Stomach smooth muscle (tissue), 2 donors: ENCODE measurements around the gene CSPG4.
"Not testable (repeated sequence)": the region's sequence is repeated elsewhere in the genome, so short reads cannot be mapped to it uniquely, and the experiment has no call there.

Experiments
- H3K27ac ChIP-seq: one replicate; pipeline ENCODE4 v1.7.0; 2013; ENCODE audit warnings: mild to moderate bottlenecking, low read length, inconsistent platforms
- H3K27me3 ChIP-seq, 2 donors: one replicate each; pipeline ENCODE4 v1.7.0; 2013; ENCODE audit warnings: low read length in 2 of 2; ENCODE audit not compliant: insufficient read depth in 2 of 2, control insufficient read depth in 1 of 2
- H3K36me3 ChIP-seq, 2 donors: one replicate each; pipeline ENCODE4 v1.7.0; 2013; ENCODE audit warnings: low read length in 2 of 2; ENCODE audit not compliant: control insufficient read depth in 2 of 2, insufficient read depth in 2 of 2
- H3K4me1 ChIP-seq: one replicate; pipeline ENCODE4 v1.7.0; 2013; ENCODE audit warnings: low read length; ENCODE audit not compliant: control insufficient read depth, insufficient read depth
- H3K4me3 ChIP-seq, 2 donors: one replicate each; pipeline ENCODE4 v1.7.0; 2013; ENCODE audit warnings: low read length in 2 of 2
- H3K9ac ChIP-seq, 2 donors: one replicate each; pipeline ENCODE4 v1.7.0; 2013; ENCODE audit warnings: low read length in 2 of 2, mild to moderate bottlenecking in 1 of 2
- H3K9me3 ChIP-seq, 2 donors: one replicate each; pipeline ENCODE4 v1.7.0; 2013; ENCODE audit warnings: low read length in 2 of 2; ENCODE audit not compliant: control insufficient read depth in 2 of 2
- donor health status: healthy.
- donor health status: Pancreatic carcinoma.

The CSPG4 gene

DNA sequence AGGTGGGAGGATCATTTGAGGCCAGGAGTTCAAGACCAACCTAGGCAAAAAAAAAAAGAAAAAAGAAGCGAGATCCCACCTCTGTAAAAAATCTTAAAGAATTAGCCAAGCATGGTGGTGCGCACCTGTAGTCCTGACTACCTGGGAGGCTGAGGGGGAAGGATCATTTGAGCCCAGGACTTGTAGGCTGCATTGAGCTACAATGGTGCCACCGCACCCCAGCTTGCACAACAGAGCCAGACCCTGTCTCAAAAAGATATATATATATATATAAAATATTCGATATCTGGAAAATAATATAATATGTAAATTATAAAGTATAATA is 71.5 kb downstream of the CSPG4 start:
- Histone ChIP-seq H3K27me3 (no peaks in the 10 kb centered on the region), H3K4me3 (peak overlapping the region in 1 of 2 donors; percentile 99), H3K9me3 (no peaks in the 10 kb centered on the region), H3K4me1 (peaks cover 37% of the 10 kb centered on the region), H3K27ac (peak overlapping the region; percentile 86), H3K9ac (no peak overlapping the region), H3K36me3 (no peaks in the 10 kb centered on the region)

DNA sequence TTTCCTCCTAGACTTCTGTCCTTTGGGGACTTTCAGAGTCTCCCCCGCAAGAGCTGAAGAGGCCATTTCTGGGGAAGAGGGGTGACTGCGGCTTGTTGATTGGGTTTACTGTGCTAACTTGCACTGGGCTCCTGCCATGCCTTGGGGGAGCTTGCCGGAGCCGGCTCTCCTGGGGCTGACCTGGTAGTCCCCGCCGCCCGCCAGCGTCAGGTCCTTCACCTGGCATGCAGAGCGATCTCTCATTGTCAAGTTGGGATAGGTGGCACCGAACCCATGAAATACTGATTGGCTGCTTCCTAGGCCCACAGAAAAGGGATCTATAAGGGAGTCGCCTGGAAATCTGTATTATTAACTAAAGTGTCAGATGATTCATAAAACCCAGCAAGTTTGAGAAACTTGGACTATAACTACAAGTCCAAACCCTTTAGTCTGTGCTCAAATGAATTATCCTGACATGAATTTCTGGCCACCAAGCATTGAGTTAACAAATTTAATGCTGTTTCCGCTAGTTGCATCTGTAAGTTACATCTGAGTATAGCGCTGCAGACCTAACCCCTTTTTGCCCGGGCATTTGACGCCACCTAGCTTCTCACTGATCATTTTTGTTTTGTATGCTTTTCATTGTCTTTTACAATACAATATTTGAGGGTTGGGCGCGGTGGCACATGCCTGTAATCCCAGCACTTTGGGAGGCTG is 72.0 kb downstream of the CSPG4 start:
- H3K27ac ChIP-seq: peak overlapping the region; percentile 86
- no peaks in the 10 kb centered on the region for H3K27me3 ChIP-seq
- H3K4me1 ChIP-seq: peaks cover 34% of the 10 kb centered on the region
- H3K4me3 ChIP-seq: peak overlapping the region; percentile 99
- H3K36me3 ChIP-seq: no peaks in the 10 kb centered on the region
- H3K9ac ChIP-seq: peak overlapping the region; percentile 85 to 93
- no peaks in the 10 kb centered on the region for H3K9me3 ChIP-seq

DNA sequence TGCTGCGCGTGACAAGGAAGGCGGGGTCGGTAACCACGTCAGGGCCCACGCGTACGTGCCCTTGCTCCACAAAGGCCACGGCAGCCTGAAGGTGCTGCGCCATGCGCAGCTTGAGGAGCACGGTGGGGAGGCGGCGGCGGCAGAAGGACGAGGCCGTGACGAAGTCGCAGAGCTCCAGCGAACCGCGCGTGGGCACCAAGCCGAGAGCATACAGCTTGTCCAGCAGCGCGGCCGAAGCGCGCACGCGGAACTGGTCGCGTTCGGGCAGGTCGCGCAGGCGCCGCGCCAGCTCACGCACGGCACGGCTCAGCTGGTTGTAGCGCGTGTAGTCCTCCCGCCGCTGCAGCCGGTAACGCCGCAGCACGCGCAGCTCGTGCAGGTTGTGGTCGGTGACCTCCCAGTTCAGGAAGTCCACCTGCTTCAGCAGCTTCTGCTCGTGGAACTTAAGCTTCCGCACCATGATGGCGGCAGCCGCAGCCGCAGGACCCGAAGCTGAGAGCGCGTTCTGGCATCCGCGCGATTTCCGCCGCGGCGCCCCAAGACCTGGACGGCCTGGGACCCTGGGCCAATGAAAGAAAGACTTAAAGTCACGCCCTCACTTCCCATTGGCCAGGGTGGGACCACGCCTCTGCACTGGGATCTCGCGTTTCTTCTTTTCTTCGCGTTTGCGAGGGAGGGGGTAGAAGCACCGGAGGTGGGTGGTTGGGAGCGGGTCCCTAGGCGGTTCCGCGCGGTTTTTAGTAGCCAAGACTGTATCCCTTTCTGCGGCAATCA is 72.8 kb downstream of the CSPG4 start, which contains the start of gene IMP3:
IMP3 (minus strand) TSS at position 516 of the 774 bp plus-strand sequence; CDS start at position 460, 56 bp downstream.
- Histone ChIP-seq H3K4me1 (peaks cover 34% of the 10 kb centered on the region), H3K9ac (peak within 1 kb of the TSS; percentile 85 to 93), H3K27ac (peak within 1 kb of the TSS; percentile 86), H3K9me3 (no peaks in the 10 kb centered on the region), H3K27me3 (no peaks in the 10 kb centered on the region), H3K4me3 (peak within 1 kb of the TSS; percentile 99), H3K36me3 (no peaks in the 10 kb centered on the region)

DNA sequence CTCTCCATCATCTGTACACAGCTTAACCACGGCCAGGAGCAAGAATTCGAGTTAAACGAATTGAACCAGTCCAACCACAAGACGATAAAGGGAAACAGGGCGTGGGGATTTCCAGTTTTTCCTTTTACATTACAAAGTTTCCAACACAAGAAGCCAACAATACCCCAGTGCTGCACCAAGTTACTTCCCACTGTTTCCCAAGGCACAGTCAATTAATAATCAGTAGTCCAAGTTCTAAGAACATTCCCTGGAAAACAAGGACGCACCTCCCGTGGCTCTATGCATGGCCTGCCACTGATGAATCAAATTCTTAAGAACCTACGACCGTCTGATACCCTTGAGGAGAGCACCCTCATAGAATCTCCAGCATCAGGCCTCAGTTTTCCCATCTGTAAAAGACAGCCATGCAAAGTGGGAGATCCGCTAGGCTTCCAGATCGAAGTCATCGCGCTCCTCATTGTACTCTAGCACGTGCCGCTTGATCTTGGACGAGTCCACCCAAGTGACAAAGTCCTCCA is 73.4 kb downstream of the CSPG4 start:
- H3K4me1 ChIP-seq: peaks cover 34% of the 10 kb centered on the region
- H3K9ac ChIP-seq: peak overlapping the region; percentile 82 to 85
- no peaks in the 10 kb centered on the region for H3K36me3 ChIP-seq
- peak overlapping the region; percentile 99 for H3K4me3 ChIP-seq
- H3K27me3 ChIP-seq: no peaks in the 10 kb centered on the region
- peak overlapping the region; percentile 86 for H3K27ac ChIP-seq
- no peaks in the 10 kb centered on the region for H3K9me3 ChIP-seq

DNA sequence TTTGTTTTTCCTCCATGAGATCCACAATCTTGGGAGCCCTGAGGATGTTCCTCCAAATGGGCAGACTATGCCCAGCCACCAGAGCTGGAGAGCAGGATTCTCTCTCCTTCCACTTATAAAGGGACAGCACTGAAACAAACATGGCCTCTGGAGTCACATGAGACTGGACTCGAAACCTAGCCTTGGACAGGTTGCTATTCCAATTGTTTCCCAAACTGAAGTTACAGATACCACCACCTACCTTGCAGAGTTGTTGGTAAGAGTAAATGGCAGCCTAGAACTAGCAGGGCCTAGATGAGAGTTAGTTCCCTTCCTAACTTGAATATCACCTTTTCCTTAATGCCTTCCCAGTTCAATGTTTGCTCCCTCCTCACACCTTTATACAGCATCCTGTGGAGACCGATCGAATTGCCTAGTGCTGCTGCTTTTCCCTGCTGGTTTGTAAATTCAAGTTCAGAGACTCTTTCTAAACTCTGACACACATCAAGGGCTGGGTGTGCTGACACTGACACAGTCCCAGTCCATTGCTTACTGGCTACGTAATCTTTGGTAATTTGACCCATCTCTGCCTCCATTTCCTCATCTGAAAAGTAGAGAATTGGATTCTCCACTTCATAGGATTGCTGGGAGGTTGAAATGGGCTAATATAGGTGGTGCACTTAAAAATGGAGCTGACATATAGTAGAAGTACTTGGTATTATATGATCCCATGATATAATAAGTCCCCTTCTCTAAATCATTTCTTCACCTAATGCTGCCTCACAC is 75.2 kb downstream of the CSPG4 start:
- no peaks in the 10 kb centered on the region for H3K36me3 ChIP-seq
- H3K27me3 ChIP-seq: no peaks in the 10 kb centered on the region
- H3K9me3 ChIP-seq: no peaks in the 10 kb centered on the region
- H3K9ac ChIP-seq: peak overlapping the region; percentile 41 to 42
- H3K4me3 ChIP-seq: peak overlapping the region in 1 of 2 donors; percentile 1
- peak overlapping the region; percentile 86 for H3K27ac ChIP-seq
- H3K4me1 ChIP-seq: peaks cover 34% of the 10 kb centered on the region

DNA sequence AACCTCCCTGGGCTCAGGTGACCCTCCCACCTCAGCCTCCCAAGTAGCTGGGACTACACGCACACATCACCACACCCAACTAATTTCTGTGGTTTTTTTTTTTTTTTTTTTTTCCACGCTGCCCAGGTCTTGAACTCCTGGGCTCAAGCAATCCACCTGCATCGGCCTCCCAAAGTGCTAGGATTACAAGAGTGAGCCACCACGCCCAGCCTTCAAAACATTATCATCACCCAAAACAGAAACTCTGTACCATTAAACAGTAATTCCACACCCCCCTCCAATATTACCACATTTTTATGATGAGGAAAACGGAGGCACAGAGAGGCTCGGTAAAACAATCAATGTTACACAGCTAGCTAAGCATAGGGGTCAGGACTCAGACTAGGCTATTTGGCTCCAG is 76.6 kb downstream of the CSPG4 start:
- H3K9me3 ChIP-seq: no peaks in the 10 kb centered on the region
- H3K27me3 ChIP-seq: no peaks in the 10 kb centered on the region
- H3K4me1 ChIP-seq: peaks cover 34% of the 10 kb centered on the region
- no peak overlapping the region for H3K27ac ChIP-seq
- no peak overlapping the region for H3K9ac ChIP-seq
- no peak overlapping the region for H3K4me3 ChIP-seq
- no peaks in the 10 kb centered on the region for H3K36me3 ChIP-seq

DNA sequence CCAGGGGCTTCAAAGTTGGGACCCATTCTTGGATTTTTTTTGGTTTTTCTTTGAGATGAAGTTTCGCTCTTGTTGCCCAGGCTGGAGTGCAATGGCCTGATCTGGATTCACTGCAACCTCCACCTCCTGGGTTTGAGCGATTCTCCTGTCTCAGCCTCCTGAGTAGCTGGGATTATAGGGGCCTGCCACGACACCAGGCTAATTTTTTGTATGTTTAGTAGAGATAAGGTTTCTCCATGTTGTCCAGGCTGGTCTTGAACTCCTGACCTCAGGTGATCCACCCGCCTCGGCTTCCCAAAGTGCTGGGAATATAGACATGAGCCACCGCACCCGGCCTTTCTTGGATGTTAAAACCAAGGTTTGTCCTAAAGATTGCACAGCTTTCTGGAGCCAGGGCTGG is 78.7 kb downstream of the CSPG4 start:
- H3K36me3 ChIP-seq, H3K9ac ChIP-seq, H3K27me3 ChIP-seq, H3K9me3 ChIP-seq, H3K27ac ChIP-seq, H3K4me3 ChIP-seq: not testable (repeated sequence)
- peaks cover 20% of the 10 kb centered on the region for H3K4me1 ChIP-seq

DNA sequence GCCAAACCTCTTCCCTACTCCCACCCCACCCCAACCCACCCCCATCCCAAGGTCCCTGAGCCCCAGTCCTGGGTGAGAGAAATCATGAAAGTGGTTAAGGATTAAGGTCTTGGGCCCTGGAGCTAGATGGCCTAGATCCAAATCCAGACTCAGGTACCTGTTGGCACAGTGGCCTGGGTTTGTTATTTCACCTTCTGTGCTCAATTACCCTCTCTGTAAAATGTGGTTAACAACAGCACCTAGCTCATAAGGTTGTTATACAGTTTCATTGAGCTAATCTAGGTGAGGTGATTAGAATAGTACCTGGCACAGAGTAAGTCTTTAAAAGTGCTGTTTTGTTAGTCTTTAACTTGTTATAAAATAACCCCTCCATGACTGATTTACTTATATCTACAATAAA is 80.7 kb downstream of the CSPG4 start:
- H3K9ac ChIP-seq: no peak overlapping the region
- H3K4me3 ChIP-seq: no peak overlapping the region
- H3K36me3 ChIP-seq: no peaks in the 10 kb centered on the region
- no peak overlapping the region for H3K27ac ChIP-seq
- H3K27me3 ChIP-seq: no peaks in the 10 kb centered on the region
- H3K4me1 ChIP-seq: peaks cover under 1% of the 10 kb centered on the region
- no peaks in the 10 kb centered on the region for H3K9me3 ChIP-seq

DNA sequence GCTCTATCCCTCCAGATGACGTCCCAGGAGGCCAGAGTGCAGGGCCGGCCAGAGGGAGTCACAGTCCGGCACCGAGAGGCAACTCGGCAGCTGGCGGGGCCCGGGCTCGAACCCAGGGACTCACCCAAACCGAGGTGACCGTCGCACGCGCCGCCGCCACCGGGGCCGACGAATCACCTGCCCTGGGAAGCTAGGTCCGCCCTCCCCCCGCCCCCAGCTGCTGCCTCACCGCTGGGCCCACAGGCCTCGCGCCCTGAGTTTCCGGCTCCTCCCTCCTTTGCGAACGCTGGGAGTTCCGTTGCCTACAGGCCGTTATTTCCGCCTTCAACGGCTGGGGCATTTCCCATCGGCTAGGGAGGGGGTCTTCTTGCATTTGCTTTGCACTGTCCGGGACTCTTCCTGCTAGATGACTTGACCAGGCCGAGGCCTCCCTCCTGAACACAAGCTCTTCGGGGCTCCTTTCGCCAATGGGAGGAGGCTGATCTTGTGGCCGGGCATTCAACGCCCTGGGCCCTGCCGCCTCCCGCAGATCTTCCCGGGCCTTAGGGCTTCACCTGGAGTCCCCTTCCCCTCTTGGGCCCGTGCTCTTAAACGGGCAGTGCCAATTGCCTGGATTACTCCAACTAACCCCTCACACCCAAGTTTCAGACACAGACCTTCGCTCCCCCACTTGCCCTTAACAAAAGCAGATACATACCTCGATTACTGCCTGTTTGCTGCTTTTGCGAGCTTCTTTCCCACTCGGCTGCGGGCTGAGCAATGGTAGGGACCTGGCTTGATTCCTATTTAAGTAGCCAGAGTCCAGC is 86.9 kb downstream of the CSPG4 start, which contains the start of gene SNUPN:
SNUPN (minus strand) TSS at position 184 of the 806 bp plus-strand sequence. CDS start 4,674 bp downstream, outside the sequence.
- Histone ChIP-seq H3K9me3 (no peaks in the 10 kb centered on the region), H3K4me1 (peaks cover 6% of the 10 kb centered on the region), H3K36me3 (no peaks in the 10 kb centered on the region), H3K27me3 (no peaks in the 10 kb centered on the region), H3K27ac (peak within 1 kb of the TSS; percentile 95), H3K4me3 (peak within 1 kb of the TSS; percentile 95 to 96), H3K9ac (peak within 1 kb of the TSS; percentile 90 to 91)
